ENCODE results near the gene PEX14. TPM values are rescaled to one million over a fixed set of nuclear protein-coding genes. Genes with fewer than 3 reads are reported as not detected.

PEX14 gene
- total and polyA plus RNA-seq, 11 donors: 14.9 to 28.7 (median 20.4) TPM

DNA sequence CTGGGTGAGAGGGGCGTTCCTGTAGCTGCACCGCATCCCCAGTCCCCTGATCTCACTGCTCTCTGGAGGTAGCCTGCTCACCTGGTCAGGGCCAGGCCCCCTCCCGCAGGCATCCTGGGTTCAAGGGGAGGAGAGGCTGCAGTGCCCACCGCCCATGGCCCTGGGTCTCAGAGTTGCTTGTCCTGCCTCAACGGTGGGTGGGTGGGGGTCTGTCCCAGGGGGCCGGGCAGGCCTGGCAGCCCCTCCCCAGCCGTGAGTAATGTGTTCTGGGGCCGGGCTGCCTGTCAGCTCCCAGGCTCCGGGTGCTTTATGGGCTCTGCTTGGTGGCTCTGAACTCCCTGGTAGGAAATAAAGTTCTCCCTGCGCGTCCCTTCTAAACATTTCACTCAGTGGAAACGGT, 194.8 kb downstream of the PEX14 start:
- 71 to 77% (median 72%) methylated on average over 9 to 12 of the region's 12 CpGs for WGBS, 4 donors
- no peaks in the 10 kb centered on the region for H3K27me3 ChIP-seq
- H3K9me3 ChIP-seq: no peaks in the 10 kb centered on the region
- DNase-seq (no peak), ATAC-seq (no peak)
- H3K27ac ChIP-seq: peak overlapping the region in 2 of 12 donors; percentile 92 to 94
- H3K36me3 ChIP-seq: peaks cover 0 to 8% (median 5%) of the 10 kb centered on the region in 9 donors
- no peak for TF ChIP-seq POLR2A (IDR thresholded peaks at IDR 0.05)
- TF ChIP-seq, protein P1, sequence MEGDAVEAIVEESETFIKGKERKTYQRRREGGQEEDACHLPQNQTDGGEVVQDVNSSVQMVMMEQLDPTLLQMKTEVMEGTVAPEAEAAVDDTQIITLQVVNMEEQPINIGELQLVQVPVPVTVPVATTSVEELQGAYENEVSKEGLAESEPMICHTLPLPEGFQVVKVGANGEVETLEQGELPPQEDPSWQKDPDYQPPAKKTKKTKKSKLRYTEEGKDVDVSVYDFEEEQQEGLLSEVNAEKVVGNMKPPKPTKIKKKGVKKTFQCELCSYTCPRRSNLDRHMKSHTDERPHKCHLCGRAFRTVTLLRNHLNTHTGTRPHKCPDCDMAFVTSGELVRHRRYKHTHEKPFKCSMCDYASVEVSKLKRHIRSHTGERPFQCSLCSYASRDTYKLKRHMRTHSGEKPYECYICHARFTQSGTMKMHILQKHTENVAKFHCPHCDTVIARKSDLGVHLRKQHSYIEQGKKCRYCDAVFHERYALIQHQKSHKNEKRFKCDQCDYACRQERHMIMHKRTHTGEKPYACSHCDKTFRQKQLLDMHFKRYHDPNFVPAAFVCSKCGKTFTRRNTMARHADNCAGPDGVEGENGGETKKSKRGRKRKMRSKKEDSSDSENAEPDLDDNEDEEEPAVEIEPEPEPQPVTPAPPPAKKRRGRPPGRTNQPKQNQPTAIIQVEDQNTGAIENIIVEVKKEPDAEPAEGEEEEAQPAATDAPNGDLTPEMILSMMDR (IDR thresholded peaks at IDR 0.05): no peak
- intact Hi-C loops (cut with DNase I): loop anchor here in 1 of 10 donors (10.0 kb wide), 2 partner anchors 145 to 195 kb away; no protein-coding TSS in a partner anchor
- no peak overlapping the region for H3K4me3 ChIP-seq
- peaks cover 7 to 98% (median 53%) of the 10 kb centered on the region in 12 donors for H3K4me1 ChIP-seq

DNA sequence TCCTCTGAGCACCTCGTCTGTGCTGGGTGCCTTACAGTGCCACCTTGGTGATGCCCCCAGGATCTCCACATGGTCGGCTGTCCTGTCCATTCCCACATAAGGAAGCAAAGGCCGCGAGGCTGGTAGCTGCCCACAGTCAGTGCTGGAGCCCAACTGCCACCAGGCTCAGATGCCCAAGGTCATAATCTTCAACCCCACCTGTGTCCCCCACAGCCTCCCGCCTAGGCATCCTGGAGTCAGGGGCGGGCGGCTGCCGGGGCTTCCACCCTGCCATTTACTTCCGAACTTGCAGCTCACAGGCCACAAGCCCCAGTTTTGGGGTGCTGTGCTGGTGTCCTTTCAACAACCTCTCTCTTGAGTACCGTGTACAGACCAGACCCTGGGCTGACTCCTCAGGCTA, 195.4 kb downstream of the PEX14 start:
- Histone ChIP-seq H3K27me3 (no peaks in the 10 kb centered on the region), H3K9me3 (no peaks in the 10 kb centered on the region), H3K4me3 (no peak overlapping the region), H3K4me1 (peaks cover 7 to 98% (median 55%) of the 10 kb centered on the region in 12 donors), H3K36me3 (peaks cover 0 to 2% (median 0%) of the 10 kb centered on the region in 9 donors), H3K27ac (peak overlapping the region in 2 of 12 donors; percentile 92 to 94)
- no peak for DNase-seq
- intact Hi-C loops (cut with DNase I): no loop called here
- WGBS, 4 donors: 79 to 91% (median 85%) methylated on average over 7 to 10 of the region's 10 CpGs
- TF ChIP-seq POLR2A (IDR thresholded peaks at IDR 0.05): no peak
- TF ChIP-seq, protein P1 (IDR thresholded peaks at IDR 0.05): no peak
- ATAC-seq: no peak

DNA sequence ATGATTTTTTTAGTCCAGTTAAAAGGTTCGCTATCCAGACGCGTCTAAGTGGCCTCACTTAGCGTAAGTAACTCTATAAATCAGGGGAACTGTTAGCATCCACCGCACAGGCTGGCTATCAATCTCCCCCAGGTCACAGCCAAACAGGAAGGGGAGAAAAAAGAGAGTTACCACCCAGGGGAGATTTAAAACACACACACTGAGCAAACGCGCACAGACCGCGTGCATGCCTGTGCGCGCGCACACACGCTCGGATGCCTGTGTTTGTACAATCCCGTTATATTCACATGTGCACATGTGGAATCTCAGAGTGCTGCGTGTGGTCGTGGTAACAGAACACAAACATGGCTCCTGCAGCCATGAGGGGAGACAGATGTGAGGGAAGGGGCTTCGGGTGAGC, 196.3 kb downstream of the PEX14 start:
- intact Hi-C loops (cut with DNase I): no loop called here
- Histone ChIP-seq H3K27ac (peak overlapping the region in 3 of 12 donors; percentile 19 to 94 (median 92)), H3K4me3 (no peak overlapping the region), H3K36me3 (no peaks in the 10 kb centered on the region), H3K27me3 (no peaks in the 10 kb centered on the region), H3K4me1 (peaks cover 11 to 98% (median 56%) of the 10 kb centered on the region in 12 donors), H3K9me3 (no peaks in the 10 kb centered on the region)
- WGBS, 4 donors: 69 to 78% (median 70%) methylated on average over 18 of the region's 18 CpGs
- ATAC-seq (no peak), DNase-seq (no peak)
- no peak for TF ChIP-seq POLR2A (IDR thresholded peaks at IDR 0.05)
- TF ChIP-seq, protein P1 (IDR thresholded peaks at IDR 0.05): no peak

DNA sequence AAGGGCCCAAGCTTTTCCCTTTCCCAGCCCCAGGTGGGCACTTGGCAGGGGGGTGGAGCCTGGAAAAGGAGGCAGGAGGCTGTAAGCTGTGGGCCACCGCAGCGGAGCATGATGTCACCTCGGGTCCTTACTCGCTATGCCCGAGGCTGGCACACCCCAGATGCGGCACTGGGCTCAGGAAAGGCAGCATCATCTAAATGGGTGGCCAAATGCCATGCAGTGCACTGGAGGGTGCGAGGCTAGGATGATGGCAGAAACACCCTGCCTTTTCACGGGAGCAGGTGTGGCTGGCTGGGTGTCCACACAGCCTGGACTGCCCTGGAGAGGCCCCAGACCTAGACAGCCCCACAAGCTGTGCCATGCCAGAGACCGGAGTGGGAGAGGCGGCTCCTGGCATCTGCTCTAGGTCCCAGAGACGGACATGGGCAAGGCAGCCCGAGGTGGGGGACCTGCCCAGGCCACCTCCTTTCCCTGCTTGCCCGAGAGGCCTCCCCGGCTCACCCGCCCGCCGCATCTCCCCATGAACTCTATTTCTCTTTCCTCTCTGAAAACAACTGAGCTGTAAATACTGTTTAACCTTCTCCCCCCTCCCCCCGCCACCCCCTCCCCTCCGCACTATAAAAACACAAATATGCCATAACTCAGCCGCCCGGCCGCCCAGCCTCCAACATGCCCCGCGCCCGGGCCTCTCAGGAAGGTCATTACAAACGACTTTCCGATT, 197.0 kb downstream of the PEX14 start:
- H3K27ac ChIP-seq: peak overlapping the region in 6 of 12 donors; percentile 19 to 94 (median 42)
- ATAC-seq (peak in 3 of 4 donors; percentile 19 to 51 (median 37)), DNase-seq (no peak)
- no peaks in the 10 kb centered on the region for H3K9me3 ChIP-seq
- intact Hi-C loops (cut with DNase I): no loop called here
- no peaks in the 10 kb centered on the region for H3K27me3 ChIP-seq
- H3K36me3 ChIP-seq: no peaks in the 10 kb centered on the region
- no peak overlapping the region for H3K4me3 ChIP-seq
- TF ChIP-seq, protein P1 (IDR thresholded peaks at IDR 0.05): no peak
- TF ChIP-seq POLR2A (IDR thresholded peaks at IDR 0.05): no peak
- peaks cover 8 to 98% (median 57%) of the 10 kb centered on the region in 12 donors for H3K4me1 ChIP-seq
- WGBS, 4 donors: 64 to 75% (median 69%) methylated on average over 23 to 27 of the region's 27 CpGs

Measured in heart left ventricle (tissue), 16 donors.